Breast epithelium (tissue), 4 donors: ENCODE data around the gene MAP4K4. TPM values are rescaled to one million over a fixed set of nuclear protein-coding genes. Genes with fewer than 3 reads are reported as not detected.

Experiments
- DNase-seq, 2 donors: peaks; one replicate each; pipeline ENCODE4 v3.0.0-alpha.2; 2019; ENCODE audit warnings: low spot score in 2 of 2
- H3K27ac ChIP-seq, 2 donors: fragments of 200-600 bp; sonication (generic) in 1 of 2; one replicate each; pipeline ENCODE4 v1.5.1; 2016 to 2019; ENCODE audit warnings: mild to moderate bottlenecking in 1 of 2
- H3K27me3 ChIP-seq, 2 donors: fragments of 200-600 bp; sonication (generic) in 1 of 2; one replicate each; pipeline versions ENCODE4 v1.5.1 to v1.6.0; 2017 to 2019; ENCODE audit warnings: control low read depth in 1 of 2, mild to moderate bottlenecking in 1 of 2
- H3K36me3 ChIP-seq: fragments of 200-600 bp; one replicate; pipeline ENCODE4 v1.5.1; 2019
- H3K4me1 ChIP-seq, 2 donors: fragments of 200-600 bp; sonication (generic); one replicate each; pipeline ENCODE4 v1.5.1; 2016 to 2019; ENCODE audit warnings: control low read depth in 1 of 2
- H3K4me3 ChIP-seq, 3 donors: fragments of 200-600 bp; sonication (generic); 1 replicate in 2 of 3; 2 replicates in 1 of 3; pipeline ENCODE4 v1.5.1; 2016 to 2019; ENCODE audit warnings: mild to moderate bottlenecking in 3 of 3, moderate library complexity in 2 of 3
- H3K9me3 ChIP-seq, 2 donors: fragments of 200-600 bp; sonication (generic) in 1 of 2; one replicate each; pipeline ENCODE4 v1.5.1; 2016 to 2019; ENCODE audit warnings: control low read depth in 1 of 2
- CTCF ChIP-seq, 3 donors: fragments of 450-650 bp; IDR thresholded peaks; one replicate each; pipeline ENCODE4 v1.5.1; 2016 to 2017; ENCODE audit warnings: antibody characterized with exemption in 3 of 3, mild to moderate bottlenecking in 3 of 3, moderate library complexity in 3 of 3
- POLR2A ChIP-seq: fragments of 450-650 bp; IDR thresholded peaks from one replicate; pipeline ENCODE4 v1.6.1; 2016; ENCODE audit warnings: antibody characterized with exemption, mild to moderate bottlenecking, moderate library complexity
- POLR2AphosphoS5 ChIP-seq, 3 donors: sonication (generic); formaldehyde crosslinking; IDR thresholded peaks; one replicate each; pipeline ENCODE4 v1.6.1; 2017; ENCODE audit warnings: antibody characterized with exemption in 3 of 3
- intact Hi-C: fragments of 100-400 bp; cut with DNase I; formaldehyde crosslinking; loops from one replicate; pipeline ENCODE4 v1.15.1; 2023; ENCODE audit warnings: low total_unique reads
- total RNA-seq, 3 donors: library from RNA; depleted of rRNA; stranded (reverse); fragments of >200 nt; gene quantifications; one replicate each; pipeline ENCODE4 v1.1.0, GENCODE V29; 2016

Gene MAP4K4
- total RNA-seq, 3 donors from 2014 or later: 62.1 to 89.1 (median 74.7) TPM

- H3K4me1 ChIP-seq: peaks cover 0 to 3% of the 10 kb centered on the region in 2 donors
- intact Hi-C loops: no loop called here
- peak overlapping the region in 1 of 2 donors; percentile 8 for H3K27ac ChIP-seq
- H3K27me3 ChIP-seq: no peaks in the 10 kb centered on the region
- DNase-seq: no peak
- no peak overlapping the region for H3K4me3 ChIP-seq
- H3K36me3 ChIP-seq: no peaks in the 10 kb centered on the region
- no peaks in the 10 kb centered on the region for H3K9me3 ChIP-seq
- TF ChIP-seq POLR2AphosphoS5 (IDR thresholded peaks at IDR 0.05): no peak
- no peak for TF ChIP-seq CTCF (IDR thresholded peaks at IDR 0.05)
- no peak for TF ChIP-seq POLR2A
Measured at GRCh38 chr2:101793277-101793969, 95.9 kb downstream of the MAP4K4 start.

GRCh38 chr2:101794141-101794540 is 96.6 kb downstream of the MAP4K4 start:
- DNase-seq: no peak
- Histone ChIP-seq H3K27me3 (no peaks in the 10 kb centered on the region), H3K9me3 (no peaks in the 10 kb centered on the region), H3K4me1 (peaks cover 0 to 3% of the 10 kb centered on the region in 2 donors), H3K4me3 (no peak overlapping the region), H3K27ac (peak overlapping the region in 1 of 2 donors; percentile 8), H3K36me3 (no peaks in the 10 kb centered on the region)
- TF ChIP-seq CTCF (IDR thresholded peaks at IDR 0.05): no peak
- TF ChIP-seq POLR2AphosphoS5 (IDR thresholded peaks at IDR 0.05): no peak
- no peak for TF ChIP-seq POLR2A
- intact Hi-C loops: no loop called here

- peak overlapping the region in 1 of 2 donors; percentile 29 for H3K27ac ChIP-seq
- H3K4me1 ChIP-seq: peaks cover 0 to 3% of the 10 kb centered on the region in 2 donors
- H3K4me3 ChIP-seq: no peak overlapping the region
- intact Hi-C loops: no loop called here
- H3K36me3 ChIP-seq: no peaks in the 10 kb centered on the region
- no peaks in the 10 kb centered on the region for H3K27me3 ChIP-seq
- H3K9me3 ChIP-seq: no peaks in the 10 kb centered on the region
- no peak for DNase-seq
- no peak for TF ChIP-seq POLR2A
- TF ChIP-seq POLR2AphosphoS5 (IDR thresholded peaks at IDR 0.05): no peak
- no peak for TF ChIP-seq CTCF (IDR thresholded peaks at IDR 0.05)
Measured at GRCh38 chr2:101795033-101795432, 97.5 kb downstream of the MAP4K4 start.

- H3K4me1 ChIP-seq: peaks cover 0 to under 1% of the 10 kb centered on the region in 2 donors
- H3K9me3 ChIP-seq: no peaks in the 10 kb centered on the region
- H3K4me3 ChIP-seq: no peak overlapping the region
- H3K27me3 ChIP-seq: no peaks in the 10 kb centered on the region
- H3K27ac ChIP-seq: no peak overlapping the region
- no peak for TF ChIP-seq POLR2A
- TF ChIP-seq CTCF (IDR thresholded peaks at IDR 0.05): no peak
- no peak for TF ChIP-seq POLR2AphosphoS5 (IDR thresholded peaks at IDR 0.05)
- DNase-seq: no peak
- intact Hi-C loops: no loop called here
- H3K36me3 ChIP-seq: no peaks in the 10 kb centered on the region
Measured at GRCh38 chr2:101796825-101797600, 99.5 kb downstream of the MAP4K4 start.

GRCh38 chr2:101801496-101801895 is 104.0 kb downstream of the MAP4K4 start:
- Histone ChIP-seq H3K9me3 (no peaks in the 10 kb centered on the region), H3K27me3 (no peaks in the 10 kb centered on the region), H3K4me3 (no peak overlapping the region), H3K4me1 (peaks cover 0 to 5% of the 10 kb centered on the region in 2 donors), H3K27ac (no peak overlapping the region), H3K36me3 (no peaks in the 10 kb centered on the region)
- no peak for TF ChIP-seq POLR2A
- TF ChIP-seq POLR2AphosphoS5 (IDR thresholded peaks at IDR 0.05): no peak
- TF ChIP-seq CTCF (IDR thresholded peaks at IDR 0.05): no peak
- DNase-seq: no peak
- intact Hi-C loops: no loop called here
